GM10248 (cell line): ENCODE results near the gene KRT78.

ENCODE experiments used
- CTCF ChIA-PET: fragments of 300-600 bp; sonication (Branson Sonifier 250); formaldehyde crosslinking; extraction: SDS; loops from one replicate; lab custom pipeline; 2021; ENCODE audit warnings: antibody characterized with exemption; lab: Yijun Ruan, JAX
- POLR2A ChIA-PET: fragments of 350-650 bp; sonication (Branson Sonifier 250); formaldehyde crosslinking; extraction: SDS; loops from one replicate; lab custom pipeline; 2020; ENCODE audit warnings: antibody characterized with exemption; lab: Yijun Ruan, JAX
- DNase-seq: peaks from one replicate; pipeline ENCODE4 v3.0.0; 2012; ENCODE audit errors: extremely low spot score
- CTCF ChIP-seq: IDR thresholded peaks from 2 replicates; pipeline ENCODE4 v1.5.1; 2012; ENCODE audit warnings: mild to moderate bottlenecking, low read depth; ENCODE audit errors: extremely low read depth, missing control alignments, control extremely low read depth

The KRT78 gene

GRCh38 chr12:52871291-52872039, 22.7 kb upstream of the KRT78 start:
- CTCF ChIA-PET = interaction anchor here (0.8 to 7.5 kb wide), 11 partner anchors 9 to 504 kb away, joined by 3 to 55 read pairs (median 5); partner anchors contain the start of gene KRT85
- DNase-seq = no peak
- POLR2A ChIA-PET = no interaction called here
- no peak for TF ChIP-seq CTCF

- TF ChIP-seq CTCF = peak; percentile 63
- ChIA-PET POLR2A (no interaction called here), CTCF (interaction anchor here (0.6 to 7.5 kb wide), 18 partner anchors 9 to 712 kb away, joined by 3 to 55 read pairs (median 4); partner anchors contain the start of gene KRT85)
- DNase-seq = peak; percentile 79
Observed at GRCh38 chr12:52870361-52871290, 21.8 kb upstream of the KRT78 start.

- CTCF ChIA-PET = interaction anchor here (0.7 to 2.5 kb wide), 4 partner anchors 12 to 589 kb away, joined by 3 to 12 read pairs (median 6); no protein-coding TSS in a partner anchor
- POLR2A ChIA-PET = interaction anchor here (0.6 kb wide), 1 partner anchor 498 kb away, joined by 3 read pairs; no protein-coding TSS in a partner anchor
- TF ChIP-seq CTCF = no peak
- no peak for DNase-seq
Observed at GRCh38 chr12:52867642-52868041, 18.8 kb upstream of the KRT78 start.

GRCh38 chr12:52867152-52867551, 18.4 kb upstream of the KRT78 start:
- POLR2A ChIA-PET = interaction anchor here (0.6 kb wide), 1 partner anchor 497 kb away, joined by 3 read pairs; no protein-coding TSS in a partner anchor

GRCh38 chr12:52865090-52865944, 16.5 kb upstream of the KRT78 start:
- CTCF ChIA-PET = interaction anchor here (0.7 to 1.6 kb wide), 8 partner anchors 8 to 495 kb away, joined by 3 to 5 read pairs (median 4); no protein-coding TSS in a partner anchor
- peak; percentile 34 for TF ChIP-seq CTCF
- POLR2A ChIA-PET = no interaction called here
- peak; percentile 59 for DNase-seq

More at GRCh38 chr12:52867152-52867551, 18.4 kb upstream of the KRT78 start:
- DNase-seq = no peak
- TF ChIP-seq CTCF = no peak
- CTCF ChIA-PET = interaction anchor here (1.5 to 2.5 kb wide), 3 partner anchors 12 to 588 kb away, joined by 4 to 12 read pairs (median 7); no protein-coding TSS in a partner anchor
